Nephron (organoid): ENCODE results near the gene CHCHD6.

Source experiments
- H3K27ac Mint-ChIP-seq, 3 experiments: 2 replicates each; pipeline ENCODE4 v1.8.0; 2020; ENCODE audit warnings: mixed read lengths in 3 of 3, mild to moderate bottlenecking in 2 of 3, moderate library complexity in 1 of 3
- H3K27me3 Mint-ChIP-seq: 2 replicates; pipeline ENCODE4 v1.8.0; 2021; ENCODE audit warnings: low read depth, mild to moderate bottlenecking, moderate library complexity, mixed read lengths
- H3K36me3 Mint-ChIP-seq: 2 replicates; pipeline ENCODE4 v1.8.0; 2020; ENCODE audit warnings: low read depth, mixed read lengths
- H3K4me1 Mint-ChIP-seq: 2 replicates; pipeline ENCODE4 v1.8.0; 2020; ENCODE audit warnings: mixed read lengths
- H3K4me3 Mint-ChIP-seq, 3 experiments: 2 replicates each; pipeline ENCODE4 v1.8.0; 2020; ENCODE audit warnings: mild to moderate bottlenecking in 3 of 3, mixed read lengths in 3 of 3, moderate library complexity in 2 of 3
- H3K9me3 Mint-ChIP-seq: 2 replicates; pipeline ENCODE4 v1.8.0; 2020; ENCODE audit warnings: mixed read lengths
- CTCF ChIP-seq, 3 experiments: fragments of 200-600 bp; sonication (generic); IDR thresholded peaks; one replicate each; pipeline ENCODE4 v1.5.0; 2021; ENCODE audit warnings: antibody characterized with exemption in 3 of 3; ENCODE audit not compliant: unreplicated experiment in 3 of 3

CHCHD6 gene

GRCh38 chr3:126925411-126926171, 221.6 kb downstream of the CHCHD6 start:
- H3K27me3 Mint-ChIP-seq, result peaks cover 7% of the 10 kb centered on the region
- H3K4me3 Mint-ChIP-seq, result no peak overlapping the region
- H3K9me3 Mint-ChIP-seq, result peaks cover 3% of the 10 kb centered on the region
- H3K4me1 Mint-ChIP-seq, result peaks cover 18% of the 10 kb centered on the region
- H3K36me3 Mint-ChIP-seq, result peaks cover 2% of the 10 kb centered on the region
- H3K27ac Mint-ChIP-seq, result no peak overlapping the region
- TF ChIP-seq CTCF (IDR thresholded peaks at IDR 0.05; ENCODE audit: unreplicated experiment in 3 of 3), result no peak

GRCh38 chr3:126926684-126927400, 222.8 kb downstream of the CHCHD6 start:
- Mint-ChIP-seq H3K9me3 (no peaks in the 10 kb centered on the region), H3K27me3 (peaks cover 12% of the 10 kb centered on the region), H3K27ac (no peak overlapping the region), H3K4me1 (peaks cover 18% of the 10 kb centered on the region), H3K36me3 (no peaks in the 10 kb centered on the region), H3K4me3 (no peak overlapping the region)
- no peak for TF ChIP-seq CTCF (IDR thresholded peaks at IDR 0.05; ENCODE audit: unreplicated experiment in 3 of 3)

- Mint-ChIP-seq H3K27me3 (peaks cover 18% of the 10 kb centered on the region), H3K4me3 (no peak overlapping the region), H3K4me1 (peaks cover 23% of the 10 kb centered on the region), H3K9me3 (no peaks in the 10 kb centered on the region), H3K36me3 (no peaks in the 10 kb centered on the region), H3K27ac (no peak overlapping the region)
- TF ChIP-seq CTCF (IDR thresholded peaks at IDR 0.05; ENCODE audit: unreplicated experiment in 3 of 3), result no peak
These were observed 223.3 kb downstream of the CHCHD6 start for GRCh38 chr3:126927401-126927750.

- Mint-ChIP-seq H3K4me1 (peaks cover 23% of the 10 kb centered on the region), H3K27me3 (peaks cover 18% of the 10 kb centered on the region), H3K27ac (no peak overlapping the region), H3K4me3 (no peak overlapping the region), H3K36me3 (no peaks in the 10 kb centered on the region), H3K9me3 (no peaks in the 10 kb centered on the region)
- no peak for TF ChIP-seq CTCF (IDR thresholded peaks at IDR 0.05; ENCODE audit: unreplicated experiment in 3 of 3)
These were observed 223.8 kb downstream of the CHCHD6 start for GRCh38 chr3:126927846-126928245.

GRCh38 chr3:126928921-126929474, 225.0 kb downstream of the CHCHD6 start:
- Mint-ChIP-seq H3K27me3 (peaks cover 21% of the 10 kb centered on the region), H3K9me3 (no peaks in the 10 kb centered on the region), H3K27ac (no peak overlapping the region), H3K4me1 (peaks cover 28% of the 10 kb centered on the region), H3K4me3 (no peak overlapping the region), H3K36me3 (no peaks in the 10 kb centered on the region)
- no peak for TF ChIP-seq CTCF (IDR thresholded peaks at IDR 0.05; ENCODE audit: unreplicated experiment in 3 of 3)
